ENCODE results near the gene CERS6. TPM values are rescaled to one million over a fixed set of nuclear protein-coding genes. Genes with fewer than 3 reads are reported as not detected.

Gene CERS6
- total and polyA plus RNA-seq, 12 donors, result 5.0 to 110 (median 29.6) TPM

DNA sequence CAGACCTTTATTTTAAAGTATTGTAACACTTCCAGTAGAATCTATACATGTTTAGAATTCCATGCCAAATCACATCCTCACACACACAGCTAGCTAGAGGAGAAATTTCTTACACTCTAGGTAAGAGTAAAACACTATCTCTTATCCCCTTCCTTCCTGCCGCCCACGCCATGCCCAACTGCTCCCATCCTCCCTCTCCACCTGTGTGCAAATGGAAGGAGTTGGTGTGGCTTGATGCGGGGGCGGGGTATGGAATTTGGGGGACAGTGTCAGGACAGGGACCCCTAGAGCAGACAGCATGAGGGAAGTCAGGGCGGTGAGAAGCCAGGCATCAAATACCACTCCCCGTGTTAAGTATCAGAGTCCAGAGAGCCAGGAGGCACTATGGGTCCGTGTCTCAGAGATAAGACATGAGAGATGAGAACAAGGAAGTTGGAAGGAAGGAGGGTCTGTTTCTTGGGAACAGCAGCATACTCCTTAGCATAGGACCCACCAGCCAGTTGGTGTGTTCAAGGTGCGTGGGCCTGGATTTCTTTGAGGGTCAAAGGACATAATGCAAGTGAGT, 297.8 kb downstream of the CERS6 start:
- 95 to 98% (median 96%) methylated on average over 8 of the region's 8 CpGs for WGBS, 4 donors
- no peak overlapping the region for H3K4me3 ChIP-seq
- no peaks in the 10 kb centered on the region for H3K36me3 ChIP-seq (replicated peaks in 1 of 2)
- no peak overlapping the region for H3K27ac ChIP-seq
- no peaks in the 10 kb centered on the region for H3K27me3 ChIP-seq
- TF ChIP-seq, protein P1, sequence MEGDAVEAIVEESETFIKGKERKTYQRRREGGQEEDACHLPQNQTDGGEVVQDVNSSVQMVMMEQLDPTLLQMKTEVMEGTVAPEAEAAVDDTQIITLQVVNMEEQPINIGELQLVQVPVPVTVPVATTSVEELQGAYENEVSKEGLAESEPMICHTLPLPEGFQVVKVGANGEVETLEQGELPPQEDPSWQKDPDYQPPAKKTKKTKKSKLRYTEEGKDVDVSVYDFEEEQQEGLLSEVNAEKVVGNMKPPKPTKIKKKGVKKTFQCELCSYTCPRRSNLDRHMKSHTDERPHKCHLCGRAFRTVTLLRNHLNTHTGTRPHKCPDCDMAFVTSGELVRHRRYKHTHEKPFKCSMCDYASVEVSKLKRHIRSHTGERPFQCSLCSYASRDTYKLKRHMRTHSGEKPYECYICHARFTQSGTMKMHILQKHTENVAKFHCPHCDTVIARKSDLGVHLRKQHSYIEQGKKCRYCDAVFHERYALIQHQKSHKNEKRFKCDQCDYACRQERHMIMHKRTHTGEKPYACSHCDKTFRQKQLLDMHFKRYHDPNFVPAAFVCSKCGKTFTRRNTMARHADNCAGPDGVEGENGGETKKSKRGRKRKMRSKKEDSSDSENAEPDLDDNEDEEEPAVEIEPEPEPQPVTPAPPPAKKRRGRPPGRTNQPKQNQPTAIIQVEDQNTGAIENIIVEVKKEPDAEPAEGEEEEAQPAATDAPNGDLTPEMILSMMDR (IDR thresholded peaks at IDR 0.05), result no peak
- TF ChIP-seq POLR2A (IDR thresholded peaks at IDR 0.05), result no peak
- intact Hi-C loops (cut with DNase I), result no loop called here
- H3K9me3 ChIP-seq (replicated peaks in 1 of 3), result no peaks in the 10 kb centered on the region
- H3K4me1 ChIP-seq (replicated peaks in 1 of 2), result peaks cover 0 to 9% of the 10 kb centered on the region in 2 donors
- DNase-seq, result no peak

DNA sequence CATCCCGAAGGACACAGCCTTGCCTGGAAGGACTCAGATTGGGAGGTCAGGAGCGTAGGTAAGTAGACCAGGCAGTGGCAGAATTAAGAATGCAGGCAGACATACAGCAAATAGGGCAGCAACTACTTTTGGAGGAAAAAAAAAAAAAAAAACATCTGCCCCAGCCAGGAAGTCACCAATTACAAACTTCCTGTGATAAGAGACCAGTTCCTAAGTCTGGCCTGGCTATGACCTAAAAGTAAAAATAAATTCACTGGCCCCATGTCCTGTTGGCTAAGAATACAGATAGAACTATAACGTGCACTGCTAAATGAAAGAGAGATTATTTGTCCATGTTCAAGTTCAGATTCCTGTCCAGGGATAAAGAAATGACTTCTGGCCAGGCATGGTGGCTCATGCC, 301.2 kb downstream of the CERS6 start:
- no peak for DNase-seq
- Histone ChIP-seq H3K27me3 (no peaks in the 10 kb centered on the region), H3K4me3 (no peak overlapping the region), H3K9me3 (replicated peaks in 1 of 3) (no peaks in the 10 kb centered on the region), H3K27ac (peak overlapping the region in 1 of 5 donors; percentile 29), H3K4me1 (replicated peaks in 1 of 2) (peaks cover 0 to 9% of the 10 kb centered on the region in 2 donors), H3K36me3 (replicated peaks in 1 of 2) (no peaks in the 10 kb centered on the region)
- TF ChIP-seq, protein P1 (IDR thresholded peaks at IDR 0.05), result no peak
- no peak for TF ChIP-seq POLR2A (IDR thresholded peaks at IDR 0.05)
- intact Hi-C loops (cut with DNase I), result loop anchor here (5.0 kb wide), 1 partner anchor 410 kb away; no protein-coding TSS in a partner anchor
- 60 to 63% (median 61%) methylated on average over 3 of the region's 3 CpGs for WGBS, 4 donors

DNA sequence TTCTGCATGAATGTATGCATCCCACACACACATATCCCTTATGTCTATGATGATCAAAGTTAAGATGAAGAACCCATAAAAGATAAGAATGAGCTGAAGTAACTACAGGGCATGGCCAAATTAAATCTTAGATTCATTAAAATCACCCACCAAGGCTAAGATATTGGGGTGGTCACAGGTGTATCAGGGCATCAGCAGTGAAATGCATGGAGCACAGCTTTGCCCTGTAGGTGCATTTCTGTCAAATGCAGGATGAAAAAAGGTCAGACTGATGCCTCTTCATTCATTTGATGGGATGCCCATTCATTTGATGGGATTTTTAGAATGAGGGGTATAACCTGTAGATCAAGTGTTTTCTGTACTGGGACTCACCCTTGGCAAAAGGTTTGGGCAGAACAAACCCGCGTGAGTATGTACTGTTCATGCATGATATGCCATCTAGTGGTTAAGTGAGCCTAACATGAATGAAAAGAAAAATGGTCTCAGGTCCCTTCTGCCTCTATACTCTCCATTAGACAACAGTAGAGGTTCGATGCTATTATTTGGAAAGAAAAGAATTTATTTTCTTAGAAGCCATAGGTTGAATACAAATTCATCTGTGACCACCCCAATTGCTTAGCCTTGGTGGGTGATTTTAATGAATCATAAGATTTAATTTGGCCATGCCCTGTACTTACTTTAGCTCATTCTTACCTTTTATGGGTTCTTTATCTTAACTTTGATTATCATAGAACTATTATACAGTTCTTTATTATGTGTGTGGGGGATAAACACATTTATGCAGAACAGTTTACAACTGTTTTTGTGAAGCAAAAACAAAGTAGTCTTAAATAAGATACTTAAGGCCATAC, 303.1 kb downstream of the CERS6 start:
- 14 to 19% (median 14%) methylated on average over 3 of the region's 3 CpGs for WGBS, 4 donors
- no peaks in the 10 kb centered on the region for H3K9me3 ChIP-seq (replicated peaks in 1 of 3)
- intact Hi-C loops (cut with DNase I), result loop anchor here (5.0 kb wide), 1 partner anchor 412 kb away; no protein-coding TSS in a partner anchor
- no peak overlapping the region for H3K27ac ChIP-seq
- H3K27me3 ChIP-seq, result no peaks in the 10 kb centered on the region
- no peak overlapping the region for H3K4me3 ChIP-seq
- peaks cover 0 to 9% of the 10 kb centered on the region in 2 donors for H3K4me1 ChIP-seq (replicated peaks in 1 of 2)
- no peaks in the 10 kb centered on the region for H3K36me3 ChIP-seq (replicated peaks in 1 of 2)
- peak in 6 of 7 donors; percentile 25 to 65 (median 37) for DNase-seq
- no peak for TF ChIP-seq POLR2A (IDR thresholded peaks at IDR 0.05)
- TF ChIP-seq, protein P1 (IDR thresholded peaks at IDR 0.05), result peak; percentile 52 to 74 (median 68)

DNA sequence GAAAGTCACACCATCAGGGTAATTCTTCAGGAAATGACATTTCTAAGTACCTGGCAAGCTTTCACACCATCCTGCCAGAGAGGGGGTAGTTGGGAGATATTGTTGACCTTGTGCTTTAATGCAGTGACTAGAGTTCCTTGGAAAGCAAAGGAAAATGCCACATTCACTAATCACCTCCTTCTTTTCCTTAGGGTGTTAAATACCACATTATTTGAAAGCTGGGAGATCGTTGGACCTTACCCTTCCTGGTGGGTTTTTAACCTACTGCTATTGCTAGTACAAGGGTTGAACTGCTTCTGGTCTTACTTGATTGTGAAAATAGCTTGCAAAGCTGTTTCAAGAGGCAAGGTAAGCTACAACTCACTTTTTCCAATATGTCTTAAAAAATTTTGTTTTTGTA, 309.3 kb downstream of the CERS6 start:
- intact Hi-C loops (cut with DNase I), result no loop called here

More for the DNA sequence above, 309.3 kb downstream of the CERS6 start:
- H3K27ac ChIP-seq, result no peak overlapping the region
- H3K4me3 ChIP-seq, result no peak overlapping the region
- H3K27me3 ChIP-seq, result no peaks in the 10 kb centered on the region
- no peaks in the 10 kb centered on the region for H3K36me3 ChIP-seq (replicated peaks in 1 of 2)
- DNase-seq, result no peak
- WGBS, 4 donors, result 80 to 94% (median 87%) methylated on average over 1 of the region's 1 CpG
- H3K4me1 ChIP-seq (replicated peaks in 1 of 2), result no peaks in the 10 kb centered on the region
- H3K9me3 ChIP-seq (replicated peaks in 1 of 3), result no peaks in the 10 kb centered on the region
- TF ChIP-seq, protein P1 (IDR thresholded peaks at IDR 0.05), result no peak
- TF ChIP-seq POLR2A (IDR thresholded peaks at IDR 0.05), result no peak
